Uterus (tissue), 2 donors: ENCODE measurements around the gene TCAIM.

Experiments
- POLR2A ChIP-seq, 2 donors: fragments of 450-650 bp; IDR thresholded peaks; one replicate each; pipeline ENCODE4 v1.6.1; 2016; ENCODE audit warnings: antibody characterized with exemption in 2 of 2, mild to moderate bottlenecking in 1 of 2, moderate library complexity in 1 of 2
- TF ChIP-seq, protein P1 (sequence below), 4 experiments: fragments of 200-600 bp in 2 of 4; fragments of 450-650 bp in 2 of 4; sonication (generic) in 2 of 4; IDR thresholded peaks; one replicate each; pipeline ENCODE4 v1.5.1; 2016 to 2019; ENCODE audit warnings: antibody characterized with exemption in 4 of 4, mild to moderate bottlenecking in 2 of 4, moderate library complexity in 1 of 4

DNA sequence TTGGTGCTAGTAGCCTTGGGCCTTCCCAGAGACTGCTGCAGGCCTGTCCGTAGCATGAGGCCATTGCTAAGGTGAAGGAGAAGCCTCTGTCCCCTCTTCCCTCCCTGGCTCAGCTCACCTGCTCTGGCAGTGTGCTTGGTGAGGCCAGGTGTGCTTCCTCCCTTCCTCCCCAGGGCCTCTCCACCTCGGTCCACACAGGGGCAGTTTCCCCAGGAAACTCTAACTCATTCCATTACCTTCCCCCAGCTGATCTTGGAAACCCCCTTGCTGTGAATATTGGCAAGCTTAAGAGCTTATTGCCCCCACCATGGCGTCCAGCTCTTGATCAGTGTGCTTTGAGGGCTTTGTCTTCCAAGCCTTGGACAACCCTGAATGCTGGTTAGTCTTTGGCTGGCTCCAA lies 86.2 kb downstream of the TCAIM start:
- TF ChIP-seq, protein P1, sequence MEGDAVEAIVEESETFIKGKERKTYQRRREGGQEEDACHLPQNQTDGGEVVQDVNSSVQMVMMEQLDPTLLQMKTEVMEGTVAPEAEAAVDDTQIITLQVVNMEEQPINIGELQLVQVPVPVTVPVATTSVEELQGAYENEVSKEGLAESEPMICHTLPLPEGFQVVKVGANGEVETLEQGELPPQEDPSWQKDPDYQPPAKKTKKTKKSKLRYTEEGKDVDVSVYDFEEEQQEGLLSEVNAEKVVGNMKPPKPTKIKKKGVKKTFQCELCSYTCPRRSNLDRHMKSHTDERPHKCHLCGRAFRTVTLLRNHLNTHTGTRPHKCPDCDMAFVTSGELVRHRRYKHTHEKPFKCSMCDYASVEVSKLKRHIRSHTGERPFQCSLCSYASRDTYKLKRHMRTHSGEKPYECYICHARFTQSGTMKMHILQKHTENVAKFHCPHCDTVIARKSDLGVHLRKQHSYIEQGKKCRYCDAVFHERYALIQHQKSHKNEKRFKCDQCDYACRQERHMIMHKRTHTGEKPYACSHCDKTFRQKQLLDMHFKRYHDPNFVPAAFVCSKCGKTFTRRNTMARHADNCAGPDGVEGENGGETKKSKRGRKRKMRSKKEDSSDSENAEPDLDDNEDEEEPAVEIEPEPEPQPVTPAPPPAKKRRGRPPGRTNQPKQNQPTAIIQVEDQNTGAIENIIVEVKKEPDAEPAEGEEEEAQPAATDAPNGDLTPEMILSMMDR (IDR thresholded peaks at IDR 0.05), result no peak
- TF ChIP-seq POLR2A (IDR thresholded peaks at IDR 0.05), result no peak
